ENCODE data around the gene CNNM3.

CNNM3 gene

GRCh38 chr2:96816836-96817702 is 1.0 kb downstream of the CNNM3 start:
- no peak overlapping the region for H3K27ac ChIP-seq
- no peak for DNase-seq (ENCODE audit: low read depth, low spot score)

GRCh38 chr2:96817882-96818281 is 1.8 kb downstream of the CNNM3 start:
- no peak overlapping the region for H3K27ac ChIP-seq
- no peak for DNase-seq (ENCODE audit: low read depth, low spot score)

GRCh38 chr2:96819128-96819875 is 3.2 kb downstream of the CNNM3 start:
- no peak for DNase-seq (ENCODE audit: low read depth, low spot score)
- no peak overlapping the region for H3K27ac ChIP-seq

DNA sequence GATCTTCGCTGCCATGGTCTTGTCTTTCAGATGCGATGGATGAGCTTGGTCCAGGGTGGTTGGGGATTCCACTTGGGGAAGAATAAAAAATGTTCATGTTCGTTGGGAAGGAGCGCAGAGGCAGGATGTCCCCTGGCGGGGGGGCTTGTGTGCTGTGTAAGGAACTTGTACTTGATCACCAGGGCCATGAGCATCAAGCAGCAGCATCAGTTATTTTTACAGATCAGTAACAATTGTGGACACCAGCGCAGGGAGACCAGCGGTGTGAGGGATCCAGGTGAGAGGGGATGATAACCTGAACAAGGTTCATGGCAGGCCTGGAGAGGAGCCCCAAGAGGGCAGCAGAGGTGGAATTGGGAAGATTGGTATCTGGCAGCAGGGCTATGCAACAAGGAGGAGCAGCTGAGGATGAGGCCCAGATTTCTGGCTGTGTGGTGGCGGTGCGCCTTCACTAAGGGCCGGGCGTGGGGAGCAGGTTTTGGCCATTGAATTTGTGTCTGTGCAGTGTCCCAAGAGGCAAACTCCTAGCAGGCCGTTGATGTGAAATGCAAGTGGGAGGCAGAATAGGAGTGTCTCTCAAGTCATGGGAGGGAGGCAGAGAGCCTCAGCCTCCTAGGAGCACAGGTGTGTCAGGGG is 3.9 kb downstream of the CNNM3 start:
- H3K27ac ChIP-seq = no peak overlapping the region
- no peak for DNase-seq (ENCODE audit: low read depth, low spot score)

DNA sequence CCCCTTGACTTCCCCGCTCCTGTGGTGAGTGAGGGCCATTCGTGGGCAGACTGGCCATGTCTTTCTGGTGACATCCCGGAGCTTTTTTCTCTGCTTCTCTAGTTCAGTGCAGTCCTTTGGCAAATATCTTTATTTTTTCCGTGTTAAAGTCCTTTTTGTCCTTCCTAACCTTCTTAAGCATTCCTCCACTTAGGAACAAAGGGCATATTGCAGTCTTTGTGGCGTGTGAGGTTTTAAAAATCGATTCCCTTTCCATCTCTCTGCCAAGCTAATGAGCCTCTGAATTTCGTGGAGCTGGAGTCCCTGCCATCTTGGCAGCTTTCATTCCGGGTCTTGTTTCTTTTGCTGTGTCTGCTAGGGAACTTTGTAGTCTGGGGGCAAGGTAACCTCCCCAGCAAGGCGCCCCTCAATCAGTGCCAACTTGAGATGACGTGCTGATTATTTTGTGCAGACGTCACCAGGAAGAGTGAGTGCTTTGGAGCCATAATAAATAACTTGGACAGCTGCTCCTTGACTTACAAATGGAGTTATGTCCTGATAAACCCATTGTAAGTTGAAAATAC is 5.1 kb downstream of the CNNM3 start:
- no peak for DNase-seq (ENCODE audit: low read depth, low spot score)
- H3K27ac ChIP-seq = no peak overlapping the region

GRCh38 chr2:96822786-96823185 is 6.7 kb downstream of the CNNM3 start:
- no peak overlapping the region for H3K27ac ChIP-seq
- no peak for DNase-seq (ENCODE audit: low read depth, low spot score)

- H3K27ac ChIP-seq = no peak overlapping the region
Observed at GRCh38 chr2:96823198-96823597, 7.1 kb downstream of the CNNM3 start.

DNA sequence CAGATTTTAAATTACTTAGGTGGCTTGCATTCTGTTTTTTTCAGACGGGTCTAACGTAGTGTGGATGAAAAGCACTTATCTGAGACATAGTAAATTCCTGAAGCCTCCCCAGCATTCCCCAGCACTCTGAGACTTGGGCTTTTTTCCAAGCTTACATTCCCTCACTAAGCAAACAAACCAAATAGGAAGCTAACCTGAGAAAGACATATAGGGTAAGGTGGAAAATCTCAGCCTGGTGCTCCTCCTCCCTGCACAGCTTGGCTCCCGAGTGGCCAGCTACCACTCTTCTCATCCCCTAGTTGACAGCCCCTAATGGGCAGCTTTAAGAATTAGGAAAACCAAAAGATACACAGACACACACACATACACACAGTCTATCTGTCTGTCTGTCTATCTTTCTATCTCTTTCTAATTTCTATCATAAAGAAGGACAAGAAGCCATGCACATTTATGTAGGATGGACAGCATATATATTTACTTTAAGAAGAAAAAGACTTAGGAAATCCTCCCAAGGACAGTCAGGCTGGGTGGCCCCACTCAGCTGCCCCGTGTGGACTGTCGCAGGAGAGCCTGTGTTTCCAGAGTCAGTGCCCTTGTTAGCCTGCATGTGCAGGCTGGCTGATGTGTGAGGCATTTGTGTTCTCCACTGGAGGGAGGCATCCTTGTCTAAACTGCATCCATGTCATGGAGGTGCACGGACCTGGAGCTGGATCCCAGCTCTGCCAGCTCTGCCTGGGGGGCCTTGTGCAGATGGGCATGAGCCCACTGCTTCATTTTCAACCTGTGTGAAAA is 8.2 kb downstream of the CNNM3 start:
- DNase-seq (ENCODE audit: low read depth, low spot score) = no peak
- H3K27ac ChIP-seq = no peak overlapping the region

More at GRCh38 chr2:96823198-96823597, 7.1 kb downstream of the CNNM3 start:
- DNase-seq (ENCODE audit: low read depth, low spot score) = no peak

GRCh38 chr2:96825057-96825456 is 9.0 kb downstream of the CNNM3 start:
- no peak for DNase-seq (ENCODE audit: low read depth, low spot score)
- H3K27ac ChIP-seq = no peak overlapping the region

DNA sequence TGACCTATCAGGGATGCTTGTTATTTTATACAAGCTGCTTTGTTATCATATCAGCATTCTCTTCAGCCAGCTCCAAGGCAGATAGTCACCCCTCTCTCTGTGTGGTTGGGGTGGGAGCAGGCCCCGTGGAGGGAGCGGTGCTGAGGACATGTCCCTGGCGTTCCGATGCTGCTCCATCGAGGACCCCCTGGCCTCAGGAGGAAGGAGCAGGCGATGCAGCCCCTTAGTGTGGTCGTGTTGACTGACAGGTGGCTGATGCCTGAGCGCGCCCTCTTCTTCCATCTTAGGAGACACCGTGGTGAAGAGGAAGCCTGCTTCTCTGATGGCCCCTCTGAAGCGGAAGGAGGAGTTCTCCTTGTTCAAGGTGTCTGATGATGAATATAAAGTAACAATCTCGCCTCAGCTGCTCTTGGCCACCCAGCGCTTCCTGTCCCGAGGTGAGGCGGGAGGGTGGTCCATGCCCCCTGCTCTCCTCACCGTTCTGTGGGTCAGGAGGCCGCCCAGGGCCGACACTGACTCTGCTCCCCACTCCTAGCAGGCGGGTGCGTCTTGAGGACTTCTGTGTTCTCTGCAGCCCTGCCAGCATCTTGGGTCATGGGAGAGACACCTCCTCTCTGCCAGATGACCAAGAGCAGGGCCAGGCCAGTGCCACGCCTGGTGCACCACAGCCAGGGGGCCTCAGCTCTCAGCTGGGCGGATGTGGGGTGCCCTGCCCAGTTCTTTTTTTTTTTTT is 10.6 kb downstream of the CNNM3 start:
- no peak overlapping the region for H3K27ac ChIP-seq
- DNase-seq (ENCODE audit: low read depth, low spot score) = no peak

- DNase-seq (ENCODE audit: low read depth, low spot score) = no peak
- H3K27ac ChIP-seq = no peak overlapping the region
Observed at GRCh38 chr2:96828436-96828835, 12.4 kb downstream of the CNNM3 start.

GRCh38 chr2:96828874-96829273 is 12.8 kb downstream of the CNNM3 start:
- DNase-seq (ENCODE audit: low read depth, low spot score) = no peak
- H3K27ac ChIP-seq = no peak overlapping the region

GRCh38 chr2:96830044-96830562 is 14.0 kb downstream of the CNNM3 start:
- no peak for DNase-seq (ENCODE audit: low read depth, low spot score)
- H3K27ac ChIP-seq = no peak overlapping the region

GRCh38 chr2:96831679-96832078 is 15.6 kb downstream of the CNNM3 start:
- no peak overlapping the region for H3K27ac ChIP-seq
- DNase-seq (ENCODE audit: low read depth, low spot score) = no peak

DNA sequence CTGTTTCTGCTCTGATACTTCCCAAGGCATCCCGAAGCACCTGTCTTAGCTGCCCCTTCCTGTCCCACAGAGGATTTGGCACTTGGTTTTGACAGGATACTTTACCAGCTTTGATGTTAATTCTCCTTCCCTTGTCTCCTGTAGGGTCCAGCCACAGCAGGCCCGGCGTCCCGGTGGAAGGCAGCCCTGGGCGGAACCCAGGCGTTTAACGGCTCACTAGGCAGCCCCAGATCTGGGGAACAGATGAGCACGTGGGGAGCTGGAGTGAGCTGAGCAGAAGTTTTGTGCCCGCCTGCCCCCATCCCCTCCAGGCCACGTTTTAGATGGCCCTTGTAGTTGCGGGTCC is 16.3 kb downstream of the CNNM3 start:
- DNase-seq (ENCODE audit: low read depth, low spot score) = no peak
- no peak overlapping the region for H3K27ac ChIP-seq

- no peak for DNase-seq (ENCODE audit: low read depth, low spot score)
- no peak overlapping the region for H3K27ac ChIP-seq
Observed at GRCh38 chr2:96832754-96833507, 16.9 kb downstream of the CNNM3 start.

DNA sequence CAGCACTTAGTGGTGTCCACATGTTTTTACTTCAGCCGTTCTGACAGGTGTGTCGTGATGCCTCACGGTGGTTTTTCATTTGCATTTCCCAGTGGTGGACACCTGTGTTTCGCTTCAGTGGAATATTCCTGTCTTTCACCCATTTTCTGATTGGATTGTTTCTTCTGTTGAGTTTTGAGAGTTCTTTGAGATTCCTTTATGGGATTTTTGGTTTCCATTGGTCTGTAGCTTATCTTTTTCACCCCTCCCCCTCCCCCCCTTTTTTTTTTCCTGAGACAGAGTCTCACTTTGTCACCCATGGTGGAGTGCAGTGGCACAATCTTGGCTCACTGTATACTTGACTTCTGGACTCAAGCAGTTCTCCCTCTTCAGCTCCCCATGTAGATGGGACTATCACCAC is 19.8 kb downstream of the CNNM3 start:
- H3K27ac ChIP-seq = no peak overlapping the region
- DNase-seq (ENCODE audit: low read depth, low spot score) = no peak

DNA sequence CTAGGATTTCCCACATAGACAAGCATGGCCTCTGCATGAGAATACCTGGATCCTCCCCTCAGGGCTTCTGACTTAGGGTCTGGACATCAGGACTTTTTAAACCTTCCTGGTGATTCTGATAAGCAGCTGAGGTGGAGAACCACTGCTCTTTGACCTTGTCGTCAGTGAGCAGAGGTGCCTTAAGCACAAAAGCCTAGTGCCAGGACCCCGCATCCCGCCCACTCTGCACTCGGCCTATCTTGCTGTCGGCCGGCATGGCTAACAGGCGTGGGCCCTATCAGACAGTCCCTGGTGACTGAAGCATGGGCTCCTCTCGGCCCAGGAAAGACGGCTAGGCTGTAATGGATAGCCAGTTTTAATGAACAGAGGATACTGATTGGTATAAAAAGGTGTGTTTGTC is 21.5 kb downstream of the CNNM3 start:
- no peak for DNase-seq (ENCODE audit: low read depth, low spot score)
- H3K27ac ChIP-seq = no peak overlapping the region
